Right lobe of liver (tissue), 4 donors: ENCODE measurements around the gene PML.

Source experiments
- POLR2A ChIP-seq: fragments of 450-650 bp; IDR thresholded peaks from one replicate; pipeline ENCODE4 v1.6.1; 2017; ENCODE audit warnings: antibody characterized with exemption, mild to moderate bottlenecking
- TF ChIP-seq, protein P1 (sequence below), 4 donors: fragments of 200-600 bp in 3 of 4; fragments of 450-650 bp in 1 of 4; IDR thresholded peaks; one replicate each; pipeline versions ENCODE4 v1.5.1 to v1.8.0; 2016 to 2022; ENCODE audit warnings: antibody characterized with exemption in 4 of 4, mild to moderate bottlenecking in 2 of 4
- donor health status: DM: no; HTN: no; CAD: no.
- donor health status: DM: no; HTN: no; CAD: no.
- donor health status: DM: no; HTN: yes; CAD: no.

DNA sequence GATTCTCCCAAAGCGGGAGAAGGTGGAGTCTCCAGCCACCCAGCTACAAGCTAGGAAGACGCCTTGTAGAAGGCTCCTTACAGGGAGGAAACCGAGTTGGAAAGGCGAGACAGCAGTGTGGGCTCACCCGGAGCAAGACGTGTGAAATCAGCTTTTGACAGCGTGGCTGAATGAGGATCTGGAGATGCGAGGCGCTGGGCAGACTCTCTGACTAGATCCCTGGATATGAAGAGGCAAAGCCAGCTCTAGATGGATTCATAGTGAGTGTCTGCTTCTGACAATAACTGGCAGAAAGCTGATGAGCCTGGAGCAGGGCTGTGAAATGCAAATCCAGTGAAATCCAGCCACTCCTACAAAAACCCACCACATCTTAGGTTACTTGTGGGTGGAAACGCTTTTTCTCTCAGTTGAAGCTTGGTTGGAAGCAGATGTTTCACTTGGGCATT lies 46.8 kb downstream of the PML start:
- TF ChIP-seq, protein P1, sequence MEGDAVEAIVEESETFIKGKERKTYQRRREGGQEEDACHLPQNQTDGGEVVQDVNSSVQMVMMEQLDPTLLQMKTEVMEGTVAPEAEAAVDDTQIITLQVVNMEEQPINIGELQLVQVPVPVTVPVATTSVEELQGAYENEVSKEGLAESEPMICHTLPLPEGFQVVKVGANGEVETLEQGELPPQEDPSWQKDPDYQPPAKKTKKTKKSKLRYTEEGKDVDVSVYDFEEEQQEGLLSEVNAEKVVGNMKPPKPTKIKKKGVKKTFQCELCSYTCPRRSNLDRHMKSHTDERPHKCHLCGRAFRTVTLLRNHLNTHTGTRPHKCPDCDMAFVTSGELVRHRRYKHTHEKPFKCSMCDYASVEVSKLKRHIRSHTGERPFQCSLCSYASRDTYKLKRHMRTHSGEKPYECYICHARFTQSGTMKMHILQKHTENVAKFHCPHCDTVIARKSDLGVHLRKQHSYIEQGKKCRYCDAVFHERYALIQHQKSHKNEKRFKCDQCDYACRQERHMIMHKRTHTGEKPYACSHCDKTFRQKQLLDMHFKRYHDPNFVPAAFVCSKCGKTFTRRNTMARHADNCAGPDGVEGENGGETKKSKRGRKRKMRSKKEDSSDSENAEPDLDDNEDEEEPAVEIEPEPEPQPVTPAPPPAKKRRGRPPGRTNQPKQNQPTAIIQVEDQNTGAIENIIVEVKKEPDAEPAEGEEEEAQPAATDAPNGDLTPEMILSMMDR (IDR thresholded peaks at IDR 0.05), result no peak
- TF ChIP-seq POLR2A, result no peak
